Measurements from ENCODE around the gene MBOAT1.

The MBOAT1 gene

DNA sequence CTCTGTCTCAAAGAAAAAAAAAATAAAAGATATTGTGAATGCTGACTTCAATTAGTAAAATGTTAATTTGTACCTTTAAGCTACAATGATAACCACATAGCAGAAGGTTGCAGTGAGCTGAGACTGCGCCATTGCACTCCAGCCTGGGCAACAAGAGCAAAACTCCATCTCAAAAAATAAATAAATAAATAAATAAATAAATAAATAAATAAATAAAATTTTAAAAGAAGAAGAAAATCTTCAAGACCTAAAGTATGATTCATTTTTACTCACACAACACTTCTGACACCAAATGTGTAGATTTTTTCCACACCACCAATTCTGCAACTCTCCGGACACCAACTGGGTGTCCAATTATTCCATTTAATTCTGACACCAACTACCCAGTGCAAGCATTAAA lies 28.8 kb upstream of the MBOAT1 start:
- Histone ChIP-seq H3K36me3 (ENCODE audit: control insufficient read depth in 2 of 2, insufficient read depth in 1 of 2, low read length in 2 of 2) (no peaks in the 10 kb centered on the region), H3K4me3 (ENCODE audit: low read depth, low read length) (no peak overlapping the region), H3K27ac (ENCODE audit: extremely low read depth, low read depth, low read length) (no peak overlapping the region), H3K9me3 (ENCODE audit: control insufficient read depth, insufficient read depth, low read depth, low read length) (no peaks in the 10 kb centered on the region), H3K4me1 (ENCODE audit: control insufficient read depth, insufficient read depth, low read length) (no peaks in the 10 kb centered on the region)
- ChIA-PET CTCF (no interaction called here), POLR2A (no interaction called here)
- TF ChIP-seq ZNF335 (tag by site-specific recombination; conservative IDR thresholded peaks at IDR 0.05) = no peak
- TF ChIP-seq ZNF211 (tag by site-specific recombination; IDR thresholded peaks at IDR 0.05; ENCODE audit: low read depth) = no peak
- TF ChIP-seq TRIM28 (IDR thresholded peaks at IDR 0.05; ENCODE audit: borderline replicate concordance, low read length) = no peak
- TF ChIP-seq ZNF394 (tag by site-specific recombination; IDR thresholded peaks at IDR 0.05; ENCODE audit: borderline replicate concordance) = peak; percentile 75; the same call in 1 of the 2 replicates
- peak; percentile 8 for TF ChIP-seq ZNF529 (tag by site-specific recombination; IDR thresholded peaks at IDR 0.05; ENCODE audit: insufficient replicate concordance)
- TF ChIP-seq, protein P1, sequence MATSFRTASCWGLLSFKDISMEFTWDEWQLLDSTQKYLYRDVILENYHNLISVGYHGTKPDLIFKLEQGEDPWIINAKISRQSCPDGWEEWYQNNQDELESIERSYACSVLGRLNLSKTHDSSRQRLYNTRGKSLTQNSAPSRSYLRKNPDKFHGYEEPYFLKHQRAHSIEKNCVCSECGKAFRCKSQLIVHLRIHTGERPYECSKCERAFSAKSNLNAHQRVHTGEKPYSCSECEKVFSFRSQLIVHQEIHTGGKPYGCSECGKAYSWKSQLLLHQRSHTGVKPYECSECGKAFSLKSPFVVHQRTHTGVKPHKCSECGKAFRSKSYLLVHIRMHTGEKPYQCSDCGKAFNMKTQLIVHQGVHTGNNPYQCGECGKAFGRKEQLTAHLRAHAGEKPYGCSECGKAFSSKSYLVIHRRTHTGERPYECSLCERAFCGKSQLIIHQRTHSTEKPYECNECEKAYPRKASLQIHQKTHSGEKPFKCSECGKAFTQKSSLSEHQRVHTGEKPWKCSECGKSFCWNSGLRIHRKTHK (tag by site-specific recombination; IDR thresholded peaks at IDR 0.05) = no peak
- TF ChIP-seq, protein P2, sequence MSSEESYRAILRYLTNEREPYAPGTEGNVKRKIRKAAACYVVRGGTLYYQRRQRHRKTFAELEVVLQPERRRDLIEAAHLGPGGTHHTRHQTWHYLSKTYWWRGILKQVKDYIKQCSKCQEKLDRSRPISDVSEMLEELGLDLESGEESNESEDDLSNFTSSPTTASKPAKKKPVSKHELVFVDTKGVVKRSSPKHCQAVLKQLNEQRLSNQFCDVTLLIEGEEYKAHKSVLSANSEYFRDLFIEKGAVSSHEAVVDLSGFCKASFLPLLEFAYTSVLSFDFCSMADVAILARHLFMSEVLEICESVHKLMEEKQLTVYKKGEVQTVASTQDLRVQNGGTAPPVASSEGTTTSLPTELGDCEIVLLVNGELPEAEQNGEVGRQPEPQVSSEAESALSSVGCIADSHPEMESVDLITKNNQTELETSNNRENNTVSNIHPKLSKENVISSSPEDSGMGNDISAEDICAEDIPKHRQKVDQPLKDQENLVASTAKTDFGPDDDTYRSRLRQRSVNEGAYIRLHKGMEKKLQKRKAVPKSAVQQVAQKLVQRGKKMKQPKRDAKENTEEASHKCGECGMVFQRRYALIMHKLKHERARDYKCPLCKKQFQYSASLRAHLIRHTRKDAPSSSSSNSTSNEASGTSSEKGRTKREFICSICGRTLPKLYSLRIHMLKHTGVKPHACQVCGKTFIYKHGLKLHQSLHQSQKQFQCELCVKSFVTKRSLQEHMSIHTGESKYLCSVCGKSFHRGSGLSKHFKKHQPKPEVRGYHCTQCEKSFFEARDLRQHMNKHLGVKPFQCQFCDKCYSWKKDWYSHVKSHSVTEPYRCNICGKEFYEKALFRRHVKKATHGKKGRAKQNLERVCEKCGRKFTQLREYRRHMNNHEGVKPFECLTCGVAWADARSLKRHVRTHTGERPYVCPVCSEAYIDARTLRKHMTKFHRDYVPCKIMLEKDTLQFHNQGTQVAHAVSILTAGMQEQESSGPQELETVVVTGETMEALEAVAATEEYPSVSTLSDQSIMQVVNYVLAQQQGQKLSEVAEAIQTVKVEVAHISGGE (tag by site-specific recombination; conservative IDR thresholded peaks at IDR 0.05; ENCODE audit: low read depth) = peak; percentile 46; the same call in 1 of the 2 replicates
- TF ChIP-seq, protein P3, sequence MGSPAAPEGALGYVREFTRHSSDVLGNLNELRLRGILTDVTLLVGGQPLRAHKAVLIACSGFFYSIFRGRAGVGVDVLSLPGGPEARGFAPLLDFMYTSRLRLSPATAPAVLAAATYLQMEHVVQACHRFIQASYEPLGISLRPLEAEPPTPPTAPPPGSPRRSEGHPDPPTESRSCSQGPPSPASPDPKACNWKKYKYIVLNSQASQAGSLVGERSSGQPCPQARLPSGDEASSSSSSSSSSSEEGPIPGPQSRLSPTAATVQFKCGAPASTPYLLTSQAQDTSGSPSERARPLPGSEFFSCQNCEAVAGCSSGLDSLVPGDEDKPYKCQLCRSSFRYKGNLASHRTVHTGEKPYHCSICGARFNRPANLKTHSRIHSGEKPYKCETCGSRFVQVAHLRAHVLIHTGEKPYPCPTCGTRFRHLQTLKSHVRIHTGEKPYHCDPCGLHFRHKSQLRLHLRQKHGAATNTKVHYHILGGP (tag by site-specific recombination; IDR thresholded peaks at IDR 0.05) = no peak
- TF ChIP-seq, protein P4, sequence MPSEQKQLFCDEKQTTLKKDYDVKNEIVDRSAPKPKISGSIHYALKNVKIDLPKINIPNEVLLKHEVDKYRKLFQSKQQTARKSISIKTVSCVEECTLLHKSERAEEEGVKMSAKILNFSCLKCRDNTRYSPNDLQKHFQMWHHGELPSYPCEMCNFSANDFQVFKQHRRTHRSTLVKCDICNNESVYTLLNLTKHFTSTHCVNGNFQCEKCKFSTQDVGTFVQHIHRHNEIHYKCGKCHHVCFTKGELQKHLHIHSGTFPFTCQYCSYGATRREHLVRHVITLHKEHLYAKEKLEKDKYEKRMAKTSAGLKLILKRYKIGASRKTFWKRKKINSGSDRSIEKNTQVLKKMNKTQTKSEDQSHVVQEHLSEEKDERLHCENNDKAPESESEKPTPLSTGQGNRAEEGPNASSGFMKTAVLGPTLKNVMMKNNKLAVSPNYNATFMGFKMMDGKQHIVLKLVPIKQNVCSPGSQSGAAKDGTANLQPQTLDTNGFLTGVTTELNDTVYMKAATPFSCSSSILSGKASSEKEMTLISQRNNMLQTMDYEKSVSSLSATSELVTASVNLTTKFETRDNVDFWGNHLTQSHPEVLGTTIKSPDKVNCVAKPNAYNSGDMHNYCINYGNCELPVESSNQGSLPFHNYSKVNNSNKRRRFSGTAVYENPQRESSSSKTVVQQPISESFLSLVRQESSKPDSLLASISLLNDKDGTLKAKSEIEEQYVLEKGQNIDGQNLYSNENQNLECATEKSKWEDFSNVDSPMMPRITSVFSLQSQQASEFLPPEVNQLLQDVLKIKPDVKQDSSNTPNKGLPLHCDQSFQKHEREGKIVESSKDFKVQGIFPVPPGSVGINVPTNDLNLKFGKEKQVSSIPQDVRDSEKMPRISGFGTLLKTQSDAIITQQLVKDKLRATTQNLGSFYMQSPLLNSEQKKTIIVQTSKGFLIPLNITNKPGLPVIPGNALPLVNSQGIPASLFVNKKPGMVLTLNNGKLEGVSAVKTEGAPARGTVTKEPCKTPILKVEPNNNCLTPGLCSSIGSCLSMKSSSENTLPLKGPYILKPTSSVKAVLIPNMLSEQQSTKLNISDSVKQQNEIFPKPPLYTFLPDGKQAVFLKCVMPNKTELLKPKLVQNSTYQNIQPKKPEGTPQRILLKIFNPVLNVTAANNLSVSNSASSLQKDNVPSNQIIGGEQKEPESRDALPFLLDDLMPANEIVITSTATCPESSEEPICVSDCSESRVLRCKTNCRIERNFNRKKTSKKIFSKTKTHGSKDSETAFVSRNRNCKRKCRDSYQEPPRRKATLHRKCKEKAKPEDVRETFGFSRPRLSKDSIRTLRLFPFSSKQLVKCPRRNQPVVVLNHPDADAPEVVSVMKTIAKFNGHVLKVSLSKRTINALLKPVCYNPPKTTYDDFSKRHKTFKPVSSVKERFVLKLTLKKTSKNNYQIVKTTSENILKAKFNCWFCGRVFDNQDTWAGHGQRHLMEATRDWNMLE (tag by site-specific recombination; conservative IDR thresholded peaks at IDR 0.05; ENCODE audit: low read depth) = peak; percentile 73; the same call in 1 of the 2 replicates
- TF ChIP-seq, protein P5, sequence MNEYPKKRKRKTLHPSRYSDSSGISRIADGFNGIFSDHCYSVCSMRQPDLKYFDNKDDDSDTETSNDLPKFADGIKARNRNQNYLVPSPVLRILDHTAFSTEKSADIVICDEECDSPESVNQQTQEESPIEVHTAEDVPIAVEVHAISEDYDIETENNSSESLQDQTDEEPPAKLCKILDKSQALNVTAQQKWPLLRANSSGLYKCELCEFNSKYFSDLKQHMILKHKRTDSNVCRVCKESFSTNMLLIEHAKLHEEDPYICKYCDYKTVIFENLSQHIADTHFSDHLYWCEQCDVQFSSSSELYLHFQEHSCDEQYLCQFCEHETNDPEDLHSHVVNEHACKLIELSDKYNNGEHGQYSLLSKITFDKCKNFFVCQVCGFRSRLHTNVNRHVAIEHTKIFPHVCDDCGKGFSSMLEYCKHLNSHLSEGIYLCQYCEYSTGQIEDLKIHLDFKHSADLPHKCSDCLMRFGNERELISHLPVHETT (tag by site-specific recombination; IDR thresholded peaks at IDR 0.05) = no peak
- TF ChIP-seq, protein P6, sequence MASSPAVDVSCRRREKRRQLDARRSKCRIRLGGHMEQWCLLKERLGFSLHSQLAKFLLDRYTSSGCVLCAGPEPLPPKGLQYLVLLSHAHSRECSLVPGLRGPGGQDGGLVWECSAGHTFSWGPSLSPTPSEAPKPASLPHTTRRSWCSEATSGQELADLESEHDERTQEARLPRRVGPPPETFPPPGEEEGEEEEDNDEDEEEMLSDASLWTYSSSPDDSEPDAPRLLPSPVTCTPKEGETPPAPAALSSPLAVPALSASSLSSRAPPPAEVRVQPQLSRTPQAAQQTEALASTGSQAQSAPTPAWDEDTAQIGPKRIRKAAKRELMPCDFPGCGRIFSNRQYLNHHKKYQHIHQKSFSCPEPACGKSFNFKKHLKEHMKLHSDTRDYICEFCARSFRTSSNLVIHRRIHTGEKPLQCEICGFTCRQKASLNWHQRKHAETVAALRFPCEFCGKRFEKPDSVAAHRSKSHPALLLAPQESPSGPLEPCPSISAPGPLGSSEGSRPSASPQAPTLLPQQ (tag by site-specific recombination; IDR thresholded peaks at IDR 0.05) = no peak
- TF ChIP-seq ZNF555 (tag by site-specific recombination; conservative IDR thresholded peaks at IDR 0.05) = peak; percentile 42
- no peak for TF ChIP-seq ZNF791 (tag by site-specific recombination; IDR thresholded peaks at IDR 0.05)
- TF ChIP-seq ZBTB8A (tag by site-specific recombination; IDR thresholded peaks at IDR 0.05) = peak; percentile 35; the same call in 1 of the 2 replicates
- TF ChIP-seq, protein P7, sequence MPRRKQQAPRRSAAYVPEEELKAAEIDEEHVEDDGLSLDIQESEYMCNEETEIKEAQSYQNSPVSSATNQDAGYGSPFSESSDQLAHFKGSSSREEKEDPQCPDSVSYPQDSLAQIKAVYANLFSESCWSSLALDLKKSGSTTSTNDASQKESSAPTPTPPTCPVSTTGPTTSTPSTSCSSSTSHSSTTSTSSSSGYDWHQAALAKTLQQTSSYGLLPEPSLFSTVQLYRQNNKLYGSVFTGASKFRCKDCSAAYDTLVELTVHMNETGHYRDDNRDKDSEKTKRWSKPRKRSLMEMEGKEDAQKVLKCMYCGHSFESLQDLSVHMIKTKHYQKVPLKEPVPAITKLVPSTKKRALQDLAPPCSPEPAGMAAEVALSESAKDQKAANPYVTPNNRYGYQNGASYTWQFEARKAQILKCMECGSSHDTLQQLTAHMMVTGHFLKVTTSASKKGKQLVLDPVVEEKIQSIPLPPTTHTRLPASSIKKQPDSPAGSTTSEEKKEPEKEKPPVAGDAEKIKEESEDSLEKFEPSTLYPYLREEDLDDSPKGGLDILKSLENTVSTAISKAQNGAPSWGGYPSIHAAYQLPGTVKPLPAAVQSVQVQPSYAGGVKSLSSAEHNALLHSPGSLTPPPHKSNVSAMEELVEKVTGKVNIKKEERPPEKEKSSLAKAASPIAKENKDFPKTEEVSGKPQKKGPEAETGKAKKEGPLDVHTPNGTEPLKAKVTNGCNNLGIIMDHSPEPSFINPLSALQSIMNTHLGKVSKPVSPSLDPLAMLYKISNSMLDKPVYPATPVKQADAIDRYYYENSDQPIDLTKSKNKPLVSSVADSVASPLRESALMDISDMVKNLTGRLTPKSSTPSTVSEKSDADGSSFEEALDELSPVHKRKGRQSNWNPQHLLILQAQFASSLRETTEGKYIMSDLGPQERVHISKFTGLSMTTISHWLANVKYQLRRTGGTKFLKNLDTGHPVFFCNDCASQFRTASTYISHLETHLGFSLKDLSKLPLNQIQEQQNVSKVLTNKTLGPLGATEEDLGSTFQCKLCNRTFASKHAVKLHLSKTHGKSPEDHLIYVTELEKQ (tag by site-specific recombination; IDR thresholded peaks at IDR 0.05; ENCODE audit: borderline replicate concordance) = no peak

All from HEK293 (cell line).